Ishikawa (cell line): ENCODE results near the gene CD6.

Experiments
- EP300 ChIP-seq: IDR thresholded peaks from 2 replicates; pipeline ENCODE4 v1.6.1; 2012; ENCODE audit warnings: borderline replicate concordance
- MAX ChIP-seq: IDR thresholded peaks from 2 replicates; pipeline ENCODE4 v1.6.1; 2012
- TCF12 ChIP-seq: IDR thresholded peaks from 2 replicates; pipeline ENCODE4 v1.6.1; 2012; ENCODE audit warnings: low read depth

GRCh38 chr11:61026121-61027031, 54.9 kb downstream of the CD6 start:
- TF ChIP-seq EP300 (no peak), TCF12 (no peak), MAX (no peak)
